PFSK-1 (cell line): ENCODE results near the gene NOTCH3.

ENCODE experiments used
- FOXP2 ChIP-seq: optimal IDR thresholded peaks from 2 replicates; pipeline ENCODE3; 2011; ENCODE audit warnings: borderline replicate concordance, control low read depth, inconsistent platforms; ENCODE audit not compliant: insufficient read depth; ENCODE audit errors: extremely low read length, extremely low read depth
- POLR2AphosphoS5 ChIP-seq: IDR thresholded peaks from 2 replicates; pipeline ENCODE4 v1.6.1; 2012; ENCODE audit warnings: low read depth, mild to moderate bottlenecking, control low read depth, low read length, moderate library complexity
- REST ChIP-seq, 2 experiments: IDR thresholded peaks; 2 replicates each; pipeline versions ENCODE4 v1.6.1 to v1.8.0; 2011 to 2012; ENCODE audit warnings: low read depth in 2 of 2, low read length in 2 of 2, control low read depth in 1 of 2, inconsistent platforms in 1 of 2, mild to moderate bottlenecking in 1 of 2, moderate library complexity in 1 of 2; ENCODE audit not compliant: insufficient read depth in 1 of 2
- SIN3A ChIP-seq: IDR thresholded peaks from 2 replicates; pipeline ENCODE4 v1.6.1; 2012; ENCODE audit warnings: mild to moderate bottlenecking, low read length, moderate library complexity, borderline replicate concordance; ENCODE audit not compliant: insufficient read depth
- TAF1 ChIP-seq: IDR thresholded peaks from 2 replicates; pipeline ENCODE4 v1.6.1; 2012; ENCODE audit warnings: low read length, control low read depth, borderline replicate concordance; ENCODE audit not compliant: insufficient read depth

Gene NOTCH3

GRCh38 chr19:15118789-15119494, 81.9 kb downstream of the NOTCH3 start:
- TF ChIP-seq REST (IDR thresholded peaks at IDR 0.05; ENCODE audit: insufficient read depth in 1 of 2, low read depth in 2 of 2, low read length in 2 of 2), result no peak
- TF ChIP-seq SIN3A, result no peak
- TF ChIP-seq TAF1, result no peak
- no peak for TF ChIP-seq POLR2AphosphoS5

GRCh38 chr19:15118248-15118647, 82.5 kb downstream of the NOTCH3 start:
- TF ChIP-seq FOXP2, result no peak
- TF ChIP-seq SIN3A, result no peak
- TF ChIP-seq TAF1, result no peak
- no peak for TF ChIP-seq REST (IDR thresholded peaks at IDR 0.05; ENCODE audit: insufficient read depth in 1 of 2, low read depth in 2 of 2, low read length in 2 of 2)
- no peak for TF ChIP-seq POLR2AphosphoS5

GRCh38 chr19:15116856-15117255, 83.9 kb downstream of the NOTCH3 start:
- TF ChIP-seq POLR2AphosphoS5 (no peak), SIN3A (no peak), TAF1 (no peak), REST (IDR thresholded peaks at IDR 0.05; ENCODE audit: insufficient read depth in 1 of 2, low read depth in 2 of 2, low read length in 2 of 2) (no peak), FOXP2 (no peak)

GRCh38 chr19:15115762-15116615, 84.8 kb downstream of the NOTCH3 start:
- TF ChIP-seq SIN3A (no peak), REST (IDR thresholded peaks at IDR 0.05; ENCODE audit: insufficient read depth in 1 of 2, low read depth in 2 of 2, low read length in 2 of 2) (no peak), FOXP2 (no peak), TAF1 (no peak), POLR2AphosphoS5 (no peak)

- no peak for TF ChIP-seq REST (IDR thresholded peaks at IDR 0.05; ENCODE audit: insufficient read depth in 1 of 2, low read depth in 2 of 2, low read length in 2 of 2)
- TF ChIP-seq SIN3A, result no peak
- peak; percentile 58; the same call in 1 of the 2 replicates for TF ChIP-seq POLR2AphosphoS5
- TF ChIP-seq FOXP2, result peak; percentile 87
- TF ChIP-seq TAF1, result no peak
Measured at GRCh38 chr19:15115080-15115479, 85.7 kb downstream of the NOTCH3 start.
